BJ (cell line): ENCODE data around the gene TOMM6. TPM values are rescaled to one million over a fixed set of nuclear protein-coding genes. Genes with fewer than 3 reads are reported as not detected.

Experiments
- CTCF ChIA-PET: fragments of 350-600 bp; formaldehyde crosslinking; extraction: SDS; loops from one replicate; lab custom pipeline; 2021; ENCODE audit warnings: antibody characterized with exemption, inconsistent platforms; lab: Yijun Ruan, JAX
- POLR2A ChIA-PET: fragments of 300-600 bp; sonication (Branson Sonifier 250); formaldehyde crosslinking; extraction: SDS; loops from one replicate; lab custom pipeline; 2021; ENCODE audit warnings: antibody characterized with exemption; lab: Charles Lee
- DNase-seq: peaks from one replicate; pipeline ENCODE4 v3.0.0-alpha.2; 2011; ENCODE audit warnings: low read depth
- H3K27me3 ChIP-seq: 2 replicates; pipeline ENCODE4 v1.6.0; 2011; ENCODE audit warnings: low read length; ENCODE audit not compliant: control insufficient read depth, insufficient read depth
- H3K36me3 ChIP-seq: 2 replicates; pipeline ENCODE4 v1.5.1; 2011; ENCODE audit warnings: low read length; ENCODE audit not compliant: control insufficient read depth, insufficient read depth
- H3K4me3 ChIP-seq: 2 replicates; pipeline ENCODE4 v1.5.1; 2011; ENCODE audit warnings: low read depth, mild to moderate bottlenecking, control low read depth, low read length
- polyA plus RNA-seq: library from polyadenylated mRNA; depleted of rRNA; stranded (reverse); fragments of >200 nt; gene quantifications from 2 replicates; pipeline ENCODE4 v1.2.3, GENCODE V29; 2011
- TF ChIP-seq, protein P1 (sequence below): IDR thresholded peaks from 2 replicates; pipeline ENCODE4 v1.5.1; 2011; ENCODE audit warnings: low read depth, mild to moderate bottlenecking, control low read depth, inconsistent platforms, low read length, moderate library complexity; ENCODE audit not compliant: insufficient read depth

The TOMM6 gene
- polyA plus RNA-seq, 1 experiment, result 157 TPM

DNA sequence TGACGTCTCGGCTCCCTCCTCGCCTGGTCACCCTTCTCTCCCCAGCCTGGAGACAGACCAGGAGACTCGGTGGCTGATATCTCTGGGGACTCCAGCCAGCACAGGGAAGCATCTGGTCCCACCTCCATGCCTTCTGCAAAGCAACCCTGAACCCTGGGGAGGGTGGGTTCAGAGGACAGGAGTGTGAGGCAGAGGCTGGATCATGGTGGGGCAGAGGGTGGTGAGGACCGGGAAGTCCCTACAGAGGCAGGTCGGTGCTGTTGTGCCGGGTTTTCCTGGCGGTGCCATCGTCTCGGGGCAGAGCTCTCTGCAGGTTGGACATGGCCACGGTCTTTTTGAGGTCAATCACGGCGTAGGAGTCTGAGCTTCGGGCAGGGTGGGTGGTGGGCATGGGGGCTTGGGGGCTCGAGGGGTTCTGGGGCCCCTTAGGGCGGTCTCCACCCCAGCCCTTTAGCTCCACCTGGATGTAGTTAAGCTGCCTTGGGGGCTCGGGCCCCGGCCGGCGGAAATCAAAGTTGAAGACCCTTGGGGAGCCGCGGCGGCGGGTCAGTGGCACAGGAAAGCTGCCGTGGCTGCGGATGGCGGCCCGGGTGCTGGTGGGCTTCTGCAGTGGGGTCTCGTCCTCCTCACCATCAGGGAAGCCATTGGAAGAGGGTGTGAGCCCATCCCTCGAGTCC, 17.0 kb upstream of the TOMM6 start:
- POLR2A ChIA-PET, result no interaction called here

DNA sequence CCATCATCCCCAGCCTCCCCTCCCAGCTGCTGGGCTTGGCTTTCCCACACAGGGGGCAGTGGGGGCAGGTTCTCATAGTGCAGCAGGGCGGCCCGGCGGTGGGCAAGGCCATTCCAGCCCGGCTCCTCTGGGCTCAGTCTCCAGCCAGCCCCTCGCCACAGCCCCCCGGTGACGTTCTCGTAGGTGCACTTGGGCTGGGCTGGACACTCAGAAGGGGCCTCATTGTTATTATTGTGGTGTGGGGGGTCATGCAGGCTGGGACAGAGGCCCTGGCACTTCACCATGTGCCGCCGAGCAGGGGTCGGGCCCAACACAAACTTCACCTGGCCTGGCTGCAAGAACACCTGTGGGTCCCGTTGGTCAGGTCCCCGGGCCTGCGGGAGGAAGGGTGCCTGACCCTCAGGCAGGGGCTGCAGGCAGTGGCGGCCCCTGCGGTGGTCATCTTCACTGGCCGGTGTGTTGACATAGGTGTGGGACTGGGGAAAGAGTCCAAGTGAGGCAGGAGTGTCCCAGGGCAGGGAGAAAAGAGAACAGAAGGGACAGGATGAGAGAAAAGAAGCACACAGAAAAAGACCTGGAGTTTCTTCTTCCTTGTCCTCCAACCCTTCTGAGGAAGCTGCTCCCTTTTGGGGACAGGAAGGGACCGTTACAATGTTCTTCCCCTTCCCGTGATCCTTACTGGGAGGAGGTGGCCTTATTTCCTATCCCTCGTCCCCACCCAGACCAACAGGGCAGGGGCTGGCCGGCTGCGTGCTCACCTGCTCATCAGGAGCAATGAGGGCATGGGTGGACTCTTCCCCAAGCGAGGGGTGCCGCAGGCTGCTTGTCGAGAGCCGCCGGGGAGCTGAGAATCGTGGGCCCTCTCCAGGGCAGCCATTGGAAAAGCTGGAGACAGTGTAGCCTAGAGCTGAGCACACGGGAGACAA, 16.2 kb upstream of the TOMM6 start:
- DNase-seq, result no peak
- peaks cover 24% of the 10 kb centered on the region for H3K36me3 ChIP-seq
- CTCF ChIA-PET, result interaction anchor here (1.0 to 2.1 kb wide), 3 partner anchors 16 to 403 kb away, joined by 4 to 15 read pairs (median 5); partner anchors contain the start of gene TOMM6
- POLR2A ChIA-PET, result no interaction called here
- H3K27me3 ChIP-seq, result no peaks in the 10 kb centered on the region
- no peak overlapping the region for H3K4me3 ChIP-seq
- TF ChIP-seq, protein P1, sequence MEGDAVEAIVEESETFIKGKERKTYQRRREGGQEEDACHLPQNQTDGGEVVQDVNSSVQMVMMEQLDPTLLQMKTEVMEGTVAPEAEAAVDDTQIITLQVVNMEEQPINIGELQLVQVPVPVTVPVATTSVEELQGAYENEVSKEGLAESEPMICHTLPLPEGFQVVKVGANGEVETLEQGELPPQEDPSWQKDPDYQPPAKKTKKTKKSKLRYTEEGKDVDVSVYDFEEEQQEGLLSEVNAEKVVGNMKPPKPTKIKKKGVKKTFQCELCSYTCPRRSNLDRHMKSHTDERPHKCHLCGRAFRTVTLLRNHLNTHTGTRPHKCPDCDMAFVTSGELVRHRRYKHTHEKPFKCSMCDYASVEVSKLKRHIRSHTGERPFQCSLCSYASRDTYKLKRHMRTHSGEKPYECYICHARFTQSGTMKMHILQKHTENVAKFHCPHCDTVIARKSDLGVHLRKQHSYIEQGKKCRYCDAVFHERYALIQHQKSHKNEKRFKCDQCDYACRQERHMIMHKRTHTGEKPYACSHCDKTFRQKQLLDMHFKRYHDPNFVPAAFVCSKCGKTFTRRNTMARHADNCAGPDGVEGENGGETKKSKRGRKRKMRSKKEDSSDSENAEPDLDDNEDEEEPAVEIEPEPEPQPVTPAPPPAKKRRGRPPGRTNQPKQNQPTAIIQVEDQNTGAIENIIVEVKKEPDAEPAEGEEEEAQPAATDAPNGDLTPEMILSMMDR, result no peak

More for the DNA sequence above, 17.0 kb upstream of the TOMM6 start:
- Histone ChIP-seq H3K36me3 (peaks cover 22% of the 10 kb centered on the region), H3K4me3 (no peak overlapping the region), H3K27me3 (no peaks in the 10 kb centered on the region)
- CTCF ChIA-PET, result interaction anchor here (1.0 to 1.3 kb wide), 2 partner anchors 16 to 402 kb away, joined by 4 read pairs; no protein-coding TSS in a partner anchor
- TF ChIP-seq, protein P1, result no peak
- no peak for DNase-seq

DNA sequence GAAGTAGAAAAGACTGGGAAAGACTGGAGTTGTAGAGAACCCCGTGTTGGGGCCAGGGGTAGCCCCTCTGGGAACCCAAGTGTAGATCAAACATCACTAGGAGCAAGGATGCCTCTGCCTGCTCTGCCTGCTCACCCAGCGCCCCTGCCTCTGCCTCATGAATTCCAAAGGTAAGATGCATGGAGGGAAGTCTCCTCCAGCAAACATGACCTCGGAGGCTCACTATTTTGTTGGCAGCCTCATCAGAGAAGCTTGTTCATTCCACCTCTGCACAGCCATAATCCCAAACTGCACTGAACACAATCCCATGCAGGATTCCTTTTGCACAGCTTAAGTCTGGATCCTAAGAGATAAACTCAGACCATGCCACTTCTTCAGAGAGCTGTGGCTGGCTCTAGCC, 12.7 kb upstream of the TOMM6 start:
- Histone ChIP-seq H3K36me3 (peaks cover 27% of the 10 kb centered on the region), H3K27me3 (no peaks in the 10 kb centered on the region), H3K4me3 (no peak overlapping the region)
- TF ChIP-seq, protein P1, result no peak
- CTCF ChIA-PET, result interaction anchor here (0.9 to 5.9 kb wide), 9 partner anchors 11 to 407 kb away, joined by 3 to 49 read pairs (median 5); partner anchors contain the start of gene TOMM6
- no peak for DNase-seq
- POLR2A ChIA-PET, result no interaction called here

DNA sequence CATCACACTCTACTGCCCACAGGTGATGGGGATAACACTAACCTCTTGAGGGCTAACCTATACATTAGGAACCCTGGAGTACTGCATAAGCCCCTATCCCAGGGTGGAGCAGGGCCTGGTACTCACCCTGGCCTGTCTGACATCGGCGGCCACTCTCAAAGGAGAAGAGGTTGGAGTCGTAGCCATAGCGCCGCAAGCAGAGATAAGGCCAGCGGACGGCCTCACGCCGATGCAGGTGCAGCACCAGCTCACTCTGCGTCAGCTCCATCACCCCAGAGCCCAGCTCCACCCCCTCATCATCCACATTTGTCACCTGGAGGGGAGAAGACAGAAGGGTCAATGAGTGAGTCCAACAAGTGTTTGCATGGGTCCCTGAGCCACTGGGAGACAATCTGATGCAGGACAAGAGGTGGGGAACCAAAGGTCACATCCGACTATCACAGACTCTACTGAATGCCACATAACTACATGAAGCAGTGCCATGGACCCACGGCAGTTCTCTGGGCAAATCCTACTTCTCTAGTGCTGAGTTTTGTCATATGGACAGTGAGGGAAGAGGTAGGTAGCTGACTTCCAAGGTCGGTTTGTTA, 12.1 kb upstream of the TOMM6 start:
- CTCF ChIA-PET, result interaction anchor here (0.6 to 5.9 kb wide), 17 partner anchors 10 to 407 kb away, joined by 3 to 49 read pairs (median 3); partner anchors contain the start of gene TOMM6
- DNase-seq, result no peak
- TF ChIP-seq, protein P1, result no peak
- peaks cover 27% of the 10 kb centered on the region for H3K36me3 ChIP-seq
- POLR2A ChIA-PET, result no interaction called here
- no peaks in the 10 kb centered on the region for H3K27me3 ChIP-seq
- no peak overlapping the region for H3K4me3 ChIP-seq
